WTC11 (cell line): ENCODE measurements around the gene SESTD1. TPM values are rescaled to one million over a fixed set of nuclear protein-coding genes. Genes with fewer than 3 reads are reported as not detected.

Experiments used
- ATAC-seq: fragments of 200-7000 bp; cut with Tn5 transposase; 2 replicates; pipeline ENCODE4 v1.10.0; 2021; ENCODE audit warnings: mild to moderate bottlenecking, moderate library complexity
- CTCF ChIA-PET: fragments of 300-600 bp; sonication (Branson Sonifier 250); formaldehyde crosslinking; loops from one replicate; lab custom pipeline; 2021; ENCODE audit warnings: antibody characterized with exemption; lab: Charles Lee
- POLR2A ChIA-PET: fragments of 350-600 bp; sonication (Branson Sonifier 250); formaldehyde crosslinking; loops from one replicate; lab custom pipeline; 2021; ENCODE audit warnings: antibody characterized with exemption; lab: Charles Lee
- DNase-seq: peaks from one replicate; pipeline ENCODE4 v3.0.0; 2021; ENCODE audit warnings: low spot score
- H3K27ac Mint-ChIP-seq: 2 replicates; pipeline ENCODE4 v1.8.0; 2021; ENCODE audit warnings: mixed read lengths
- H3K27me3 Mint-ChIP-seq: 2 replicates; pipeline ENCODE4 v1.8.0; 2021; ENCODE audit warnings: low read depth, mild to moderate bottlenecking, moderate library complexity, mixed read lengths
- H3K36me3 Mint-ChIP-seq: 2 replicates; pipeline ENCODE4 v1.8.0; 2021; ENCODE audit warnings: mixed read lengths
- H3K4me1 Mint-ChIP-seq: 2 replicates; pipeline ENCODE4 v1.8.0; 2022; ENCODE audit warnings: mixed read lengths
- H3K4me3 Mint-ChIP-seq: 2 replicates; pipeline ENCODE4 v1.8.0; 2021; ENCODE audit warnings: mild to moderate bottlenecking, moderate library complexity, mixed read lengths
- H3K9me3 Mint-ChIP-seq: 2 replicates; pipeline ENCODE4 v1.8.0; 2021; ENCODE audit warnings: mixed read lengths
- ATF2 ChIP-seq: sonication (generic); formaldehyde crosslinking; IDR thresholded peaks from 2 replicates; pipeline ENCODE4 v1.8.1; 2022; ENCODE audit warnings: low read depth, missing genetic modification reagents, borderline replicate concordance
- ATF6 ChIP-seq: sonication (generic); formaldehyde crosslinking; IDR thresholded peaks from 2 replicates; pipeline ENCODE4 v1.8.1; 2023; ENCODE audit warnings: mild to moderate bottlenecking, missing genetic modification reagents
- ESRRA ChIP-seq: sonication (generic); formaldehyde crosslinking; IDR thresholded peaks from 2 replicates; pipeline ENCODE4 v1.8.1; 2022; ENCODE audit warnings: mild to moderate bottlenecking, missing genetic modification reagents, borderline replicate concordance
- ETV6 ChIP-seq: sonication (generic); formaldehyde crosslinking; IDR thresholded peaks from 2 replicates; pipeline ENCODE4 v1.8.1; 2022; ENCODE audit warnings: mild to moderate bottlenecking, missing genetic modification reagents
- IRF1 ChIP-seq: sonication (generic); formaldehyde crosslinking; IDR thresholded peaks from 2 replicates; pipeline ENCODE4 v1.8.0; 2023; ENCODE audit warnings: missing genetic modification reagents
- KAT7 ChIP-seq: sonication (generic); formaldehyde crosslinking; IDR thresholded peaks from 2 replicates; pipeline ENCODE4 v1.8.1; 2023; ENCODE audit warnings: missing genetic modification reagents, mild to moderate bottlenecking, borderline replicate concordance
- NFATC4 ChIP-seq: fragments of 250-450 bp; sonication (Bioruptor Pico); IDR thresholded peaks from 2 replicates; pipeline ENCODE4 v1.9.0; 2021; ENCODE audit warnings: mild to moderate bottlenecking
- NR2C2 ChIP-seq: sonication (generic); formaldehyde crosslinking; IDR thresholded peaks from 2 replicates; pipeline ENCODE4 v1.8.0; 2022; ENCODE audit warnings: mild to moderate bottlenecking, missing genetic modification reagents
- OVOL2 ChIP-seq: fragments of 250-450 bp; sonication (Bioruptor Pico); IDR thresholded peaks from 2 replicates; pipeline ENCODE4 v1.9.0; 2021; ENCODE audit warnings: mild to moderate bottlenecking, borderline replicate concordance
- PREB ChIP-seq: sonication (generic); formaldehyde crosslinking; IDR thresholded peaks from 2 replicates; pipeline ENCODE4 v1.8.1; 2022; ENCODE audit warnings: mild to moderate bottlenecking, missing genetic modification reagents, moderate library complexity, borderline replicate concordance
- RELA ChIP-seq: sonication (generic); formaldehyde crosslinking; IDR thresholded peaks from 2 replicates; pipeline ENCODE4 v1.8.1; 2022; ENCODE audit warnings: missing genetic modification reagents, mild to moderate bottlenecking, borderline replicate concordance
- RORB ChIP-seq: fragments of 250-450 bp; sonication (Bioruptor Pico); IDR thresholded peaks from 2 replicates; pipeline ENCODE4 v1.9.0; 2021; ENCODE audit warnings: mild to moderate bottlenecking
- SMAD4 ChIP-seq: sonication (generic); formaldehyde crosslinking; IDR thresholded peaks from 2 replicates; pipeline ENCODE4 v1.8.0; 2022; ENCODE audit warnings: mild to moderate bottlenecking, missing genetic modification reagents
- USF2 ChIP-seq: sonication (generic); formaldehyde crosslinking; IDR thresholded peaks from 2 replicates; pipeline ENCODE4 v1.8.1; 2023; ENCODE audit warnings: mild to moderate bottlenecking, missing genetic modification reagents, moderate library complexity
- ZNF425 ChIP-seq: fragments of 250-450 bp; sonication (Bioruptor Pico); conservative IDR thresholded peaks from 2 replicates; pipeline ENCODE4 v1.9.0; 2021; ENCODE audit warnings: mild to moderate bottlenecking
- ZNF512 ChIP-seq: sonication (generic); formaldehyde crosslinking; IDR thresholded peaks from 2 replicates; pipeline ENCODE4 v1.8.1; 2022; ENCODE audit warnings: missing genetic modification reagents, borderline replicate concordance
- total RNA-seq: library from RNA; stranded (reverse); gene quantifications from 3 replicates; pipeline ENCODE4 v1.2.3, GENCODE V29; 2021

Gene SESTD1
- total RNA-seq, 1 experiment from 2014 or later, result 59.9 TPM

- no peak for TF ChIP-seq ATF2 (CRISPR knock-in tag)
- no peak for TF ChIP-seq OVOL2 (CRISPR knock-in tag)
- no peak for TF ChIP-seq KAT7 (CRISPR knock-in tag)
Measured at GRCh38 chr2:179313057-179313456, 48.4 kb upstream of the SESTD1 start (continued).

GRCh38 chr2:179311101-179311500, 46.5 kb upstream of the SESTD1 start:
- ChIA-PET POLR2A (no interaction called here), CTCF (no interaction called here)
- Mint-ChIP-seq H3K27me3 (no peaks in the 10 kb centered on the region; the same call in 1 of the 2 replicates), H3K27ac (no peak overlapping the region), H3K36me3 (peaks cover 31% of the 10 kb centered on the region), H3K9me3 (peaks cover 42% of the 10 kb centered on the region), H3K4me3 (no peak overlapping the region), H3K4me1 (no peaks in the 10 kb centered on the region)
- no peak for DNase-seq
- ATAC-seq, result no peak
- TF ChIP-seq ATF6 (CRISPR knock-in tag) (no peak), PREB (no peak), RELA (CRISPR knock-in tag) (no peak), NFATC4 (CRISPR knock-in tag) (no peak), OVOL2 (CRISPR knock-in tag) (no peak), SMAD4 (no peak), NR2C2 (CRISPR knock-in tag) (no peak), ZNF425 (CRISPR knock-in tag) (no peak), RORB (no peak), ETV6 (CRISPR knock-in tag) (no peak), IRF1 (no peak), ZNF512 (CRISPR knock-in tag) (no peak), USF2 (CRISPR knock-in tag) (no peak), ESRRA (no peak)
